H1 (cell line): ENCODE measurements around the gene DEUP1. TPM values are rescaled to one million over a fixed set of nuclear protein-coding genes. Genes with fewer than 3 reads are reported as not detected.

ENCODE experiments used
- CTCF ChIA-PET: fragments of 300-600 bp; sonication (Branson Sonifier 250); formaldehyde crosslinking; loops from one replicate; lab custom pipeline; 2021; ENCODE audit not compliant: partially characterized antibody; lab: Charles Lee
- POLR2A ChIA-PET: fragments of 300-600 bp; sonication (Branson Sonifier 250); formaldehyde crosslinking; loops from one replicate; lab custom pipeline; 2021; ENCODE audit warnings: inconsistent platforms; ENCODE audit not compliant: partially characterized antibody; lab: Charles Lee
- DNase-seq, 2 experiments: peaks; one replicate each; pipeline versions ENCODE4 v3.0.0 to v3.0.0-alpha.2; 2010 to 2022; ENCODE audit warnings: low spot score in 2 of 2, low read depth in 1 of 2, mixed read lengths in 1 of 2
- FAIRE-seq: peaks from 2 replicates; lab custom pipeline; 2011; peaks lifted over from hg19 to GRCh38; lab: Jason Lieb, UNC
- H2AFZ ChIP-seq: 2 replicates; pipeline ENCODE4 v1.8.1; 2012; ENCODE audit warnings: low read length, inconsistent platforms
- H2AK5ac ChIP-seq: 2 replicates; pipeline ENCODE4 v1.6.1; 2013; ENCODE audit warnings: low read depth, low read length
- H2BK120ac ChIP-seq: replicated peaks from 2 replicates; pipeline ENCODE3; 2013; ENCODE audit warnings: low read depth, low read length, inconsistent platforms
- H2BK12ac ChIP-seq: 2 replicates; pipeline ENCODE4 v1.6.1; 2013; ENCODE audit warnings: low read depth, low read length
- H2BK15ac ChIP-seq: 2 replicates; pipeline ENCODE4 v1.6.1; 2013; ENCODE audit warnings: low read length
- H2BK20ac ChIP-seq: 2 replicates; pipeline ENCODE4 v1.6.1; 2013; ENCODE audit warnings: low read length
- H2BK5ac ChIP-seq: 2 replicates; pipeline ENCODE4 v1.6.1; 2013; ENCODE audit warnings: low read depth, low read length
- H3K14ac ChIP-seq: 2 replicates; pipeline ENCODE4 v1.6.1; 2013; ENCODE audit warnings: inconsistent platforms; ENCODE audit not compliant: insufficient read length
- H3K18ac ChIP-seq: 2 replicates; pipeline ENCODE4 v1.6.1; 2013; ENCODE audit warnings: low read length; ENCODE audit errors: extremely low read depth
- H3K23ac ChIP-seq: 2 replicates; pipeline ENCODE4 v1.6.1; 2013; ENCODE audit warnings: inconsistent platforms; ENCODE audit not compliant: insufficient read length
- H3K23me2 ChIP-seq: 2 replicates; pipeline ENCODE4 v1.6.1; 2013; ENCODE audit warnings: low read depth, low read length
- H3K27ac ChIP-seq: 2 replicates; pipeline ENCODE4 v1.6.1; 2011; ENCODE audit warnings: low read depth, low read length, inconsistent platforms
- H3K27me3 ChIP-seq, 4 experiments: replicated peaks in 1 of 4; 1 replicate in 1 of 4; 2 replicates in 3 of 4; pipeline versions ENCODE4 v1.6.1 to v1.8.1; 2011 to 2013; ENCODE audit warnings: low read length in 3 of 4, mild to moderate bottlenecking in 3 of 4, inconsistent platforms in 2 of 4, mixed read lengths in 2 of 4, moderate library complexity in 1 of 4; ENCODE audit not compliant: control insufficient read depth in 3 of 4, insufficient read depth in 3 of 4; ENCODE audit errors: extremely low read depth in 1 of 4
- H3K36me3 ChIP-seq, 4 experiments: 2 replicates each; pipeline versions ENCODE4 v1.6.1 to v1.8.1; 2011 to 2013; ENCODE audit warnings: mild to moderate bottlenecking in 4 of 4, low read length in 3 of 4, moderate library complexity in 2 of 4, control low read depth in 1 of 4, inconsistent platforms in 1 of 4; ENCODE audit not compliant: insufficient read depth in 4 of 4, control insufficient read depth in 2 of 4
- H3K4ac ChIP-seq: replicated peaks from 2 replicates; pipeline ENCODE3; 2013; ENCODE audit warnings: low read length, low read depth, mixed read lengths, inconsistent platforms; ENCODE audit not compliant: insufficient read length
- H3K4me1 ChIP-seq, 4 experiments: replicated peaks in 1 of 4; 1 replicate in 1 of 4; 2 replicates in 3 of 4; pipeline versions ENCODE4 v1.6.1 to v1.8.1; 2011 to 2013; ENCODE audit warnings: low read length in 3 of 4, inconsistent platforms in 2 of 4, mixed read lengths in 1 of 4; ENCODE audit not compliant: insufficient read depth in 4 of 4, control insufficient read depth in 3 of 4
- H3K4me2 ChIP-seq, 2 experiments: 2 replicates each; pipeline versions ENCODE4 v1.6.1 to v1.8.1; 2011 to 2013; ENCODE audit warnings: low read depth in 2 of 2, low read length in 2 of 2, control low read depth in 1 of 2, inconsistent platforms in 1 of 2, mild to moderate bottlenecking in 1 of 2; ENCODE audit not compliant: insufficient read depth in 1 of 2
- H3K4me3 ChIP-seq, 4 experiments: fragments of 200-600, 300-600 bp in 1 of 4; sonication (generic), shearing (Covaris generic), sonication (Bioruptor Twin) in 1 of 4; 2 replicates each; pipeline versions ENCODE4 v1.5.1 to v1.8.1; 2011 to 2016; ENCODE audit warnings: low read length in 4 of 4, low read depth in 3 of 4, control low read depth in 2 of 4, inconsistent platforms in 2 of 4, mild to moderate bottlenecking in 2 of 4, mixed read lengths in 1 of 4, moderate library complexity in 1 of 4; ENCODE audit not compliant: insufficient read depth in 2 of 4; ENCODE audit errors: extremely low read depth in 1 of 4
- H3K56ac ChIP-seq: replicated peaks from 2 replicates; pipeline ENCODE3; 2013; ENCODE audit warnings: low read depth, mild to moderate bottlenecking, mixed read lengths, low read length, inconsistent platforms; ENCODE audit not compliant: insufficient read length
- H3K79me1 ChIP-seq: 2 replicates; pipeline ENCODE4 v1.6.1; 2013; ENCODE audit warnings: low read depth, low read length, control low read depth
- H3K79me2 ChIP-seq, 2 experiments: 2 replicates each; pipeline versions ENCODE4 v1.6.1 to v1.8.1; 2012 to 2013; ENCODE audit warnings: low read length in 2 of 2, mild to moderate bottlenecking in 2 of 2, inconsistent platforms in 1 of 2; ENCODE audit not compliant: insufficient read depth in 2 of 2, control insufficient read depth in 1 of 2
- H3K9ac ChIP-seq, 4 experiments: replicated peaks in 1 of 4; 1 replicate in 1 of 4; 2 replicates in 3 of 4; pipeline versions ENCODE4 v1.6.1 to v1.8.1; 2011 to 2013; ENCODE audit warnings: low read depth in 3 of 4, low read length in 3 of 4, control low read depth in 2 of 4, mild to moderate bottlenecking in 2 of 4, moderate library complexity in 2 of 4, inconsistent platforms in 1 of 4; ENCODE audit errors: extremely low read depth in 1 of 4
- H3K9me3 ChIP-seq, 2 experiments: 2 replicates each; pipeline versions ENCODE4 v1.6.1 to v1.8.1; 2012 to 2013; ENCODE audit warnings: mild to moderate bottlenecking in 2 of 2, moderate library complexity in 2 of 2, control low read depth in 1 of 2, inconsistent platforms in 1 of 2, low read depth in 1 of 2, low read length in 1 of 2, mixed read lengths in 1 of 2; ENCODE audit not compliant: insufficient read depth in 2 of 2
- H4K20me1 ChIP-seq, 2 experiments: replicated peaks in 1 of 2; 2 replicates each; pipeline versions ENCODE3 to v1.8.1; 2011 to 2013; ENCODE audit warnings: inconsistent platforms in 2 of 2, low read length in 2 of 2, mild to moderate bottlenecking in 1 of 2; ENCODE audit not compliant: insufficient read depth in 2 of 2, control insufficient read depth in 1 of 2
- H4K5ac ChIP-seq: 2 replicates; pipeline ENCODE4 v1.6.1; 2013; ENCODE audit warnings: low read length, low read depth, mixed read lengths, inconsistent platforms; ENCODE audit not compliant: insufficient read length
- H4K8ac ChIP-seq: 2 replicates; pipeline ENCODE4 v1.8.0; 2013; ENCODE audit warnings: mild to moderate bottlenecking, moderate library complexity, low read length, inconsistent platforms; ENCODE audit not compliant: insufficient read depth; ENCODE audit errors: extremely low read depth
- H4K91ac ChIP-seq: replicated peaks from 2 replicates; pipeline ENCODE3; 2013; ENCODE audit warnings: low read length, mixed read lengths, inconsistent platforms; ENCODE audit not compliant: insufficient read length
- KDM1A ChIP-seq: fragments of 200-600, 300-600 bp; sonication (generic); IDR thresholded peaks from 2 replicates; pipeline ENCODE4 v1.7.1; 2016; ENCODE audit warnings: mild to moderate bottlenecking, low read length, borderline replicate concordance
- WGBS, 2 experiments: shearing (Covaris generic) in 1 of 2; methylation state at CpG; one replicate each; pipeline versions ENCODE4 v1.1.6 to v1.1.7; 2013 to 2015; ENCODE audit warnings: low lambda C conversion rate in 2 of 2, mixed read lengths in 2 of 2, inconsistent platforms in 1 of 2, low coverage in 1 of 2, missing lambda C conversion rate in 1 of 2; ENCODE audit not compliant: insufficient replicate concordance in 2 of 2, insufficient coverage in 1 of 2, insufficient read length in 1 of 2; ENCODE audit errors: extremely low coverage in 1 of 2, missing lambda C conversion rate in 1 of 2; 5-methylcytosine and 5-hydroxymethylcytosine counted together
- polyA plus RNA-seq, 7 experiments: library from polyadenylated mRNA; depleted of rRNA in 3 of 7; stranded (reverse) in 5 of 7; unstranded in 2 of 7; fragments of >200 nt in 5 of 7; fragments of 200-250 nt in 2 of 7; gene quantifications; 1 replicate in 5 of 7; 2 replicates in 1 of 7; 4 replicates in 1 of 7; pipeline versions ENCODE4 v1.2.1 to v1.2.3, GENCODE V29; 2011 to 2013; ENCODE audit warnings: missing spikeins in 2 of 7, mixed read lengths in 2 of 7
- total RNA-seq: library from RNA; stranded (reverse); fragmentation: NEBNext Ultra II Directional; extraction: Animal tissue kit (Norgen Biotek cat#: 25700); gene quantifications from 2 replicates; pipeline ENCODE4 v1.2.1, GENCODE V29; 2021

The DEUP1 gene
- total and polyA plus RNA-seq, 2 of the 8 experiments (the other 6 are each of a cell fraction or from before 2014, with no cell fraction given), result 0.45 TPM; not detected in 1

GRCh38 chr11:93410441-93410840 is 79.9 kb downstream of the DEUP1 start:
- Histone ChIP-seq H3K23me2 (no peaks in the 10 kb centered on the region), H2BK12ac (no peak overlapping the region), H3K9me3 (no peaks in the 10 kb centered on the region), H4K91ac (no peak overlapping the region), H2BK5ac (no peak overlapping the region), H3K23ac (no peak overlapping the region), H2BK120ac (no peak overlapping the region), H4K8ac (no peak overlapping the region), H3K79me1 (no peaks in the 10 kb centered on the region), H3K27ac (no peak overlapping the region), H3K56ac (no peak overlapping the region), H2AK5ac (no peak overlapping the region), H3K79me2 (0 out of 4 replicates have a peak, but pooled peaks cover 0 to 3% of the 10 kb centered on the region in 2 experiments), H3K27me3 (no peaks in the 10 kb centered on the region), H2BK20ac (no peak overlapping the region), H3K36me3 (no peaks in the 10 kb centered on the region), H4K20me1 (no peaks in the 10 kb centered on the region), H3K4me1 (peaks cover 0 to 9% (median 4%) of the 10 kb centered on the region in 4 experiments; a peak in 3 of 7 replicates), H3K14ac (no peak overlapping the region), H3K9ac (no peak overlapping the region), H3K4ac (no peak overlapping the region), H3K4me3 (0 out of 8 replicates have a peak overlapping the region, but pooled peaks of 1 of the 4 experiments have one; percentile 20), H3K18ac (no peak overlapping the region), H2BK15ac (no peak overlapping the region), H2AFZ (no peak overlapping the region), H4K5ac (no peak overlapping the region), H3K4me2 (no peak overlapping the region)
- WGBS, 2 experiments, result 55% methylated on average over 3 of the region's 3 CpGs; no CpG with 5 or more reads in 1 of the 2 experiments
- ChIA-PET CTCF (no interaction called here), POLR2A (no interaction called here)
- TF ChIP-seq KDM1A, result no peak
- no peak for DNase-seq
- FAIRE-seq, result no peak
